ENCODE data around the gene ESR2.

Gene ESR2

GRCh38 chr14:64217834-64218233 is 76.3 kb downstream of the ESR2 start:
- in situ Hi-C loops (cut with MboI; ENCODE audit: low pct_unique_long_range_greater_than_20kb, low sequenced_read_pairs, unreplicated experiment), result no loop called here

GRCh38 chr14:64217308-64217707 is 76.9 kb downstream of the ESR2 start:
- DNase-seq (ENCODE audit: low spot score), result no peak
- in situ Hi-C loops (cut with MboI; ENCODE audit: low pct_unique_long_range_greater_than_20kb, low sequenced_read_pairs, unreplicated experiment), result no loop called here
- no peak for TF ChIP-seq CTCF (IDR thresholded peaks at IDR 0.05; ENCODE audit: extremely low read depth, insufficient read depth, missing control alignments)

More at GRCh38 chr14:64217834-64218233, 76.3 kb downstream of the ESR2 start:
- TF ChIP-seq CTCF (IDR thresholded peaks at IDR 0.05; ENCODE audit: extremely low read depth, insufficient read depth, missing control alignments), result no peak
- DNase-seq (ENCODE audit: low spot score), result no peak

GRCh38 chr14:64215978-64216377 is 78.2 kb downstream of the ESR2 start:
- no peak for DNase-seq (ENCODE audit: low spot score)
- in situ Hi-C loops (cut with MboI; ENCODE audit: low pct_unique_long_range_greater_than_20kb, low sequenced_read_pairs, unreplicated experiment), result no loop called here
- TF ChIP-seq CTCF (IDR thresholded peaks at IDR 0.05; ENCODE audit: extremely low read depth, insufficient read depth, missing control alignments), result no peak

- TF ChIP-seq CTCF (IDR thresholded peaks at IDR 0.05; ENCODE audit: extremely low read depth, insufficient read depth, missing control alignments), result no peak
- DNase-seq (ENCODE audit: low spot score), result no peak
- in situ Hi-C loops (cut with MboI; ENCODE audit: low pct_unique_long_range_greater_than_20kb, low sequenced_read_pairs, unreplicated experiment), result no loop called here
Observed at GRCh38 chr14:64215274-64215673, 78.9 kb downstream of the ESR2 start.

- DNase-seq (ENCODE audit: low spot score), result no peak
- no peak for TF ChIP-seq CTCF (IDR thresholded peaks at IDR 0.05; ENCODE audit: extremely low read depth, insufficient read depth, missing control alignments)
- in situ Hi-C loops (cut with MboI; ENCODE audit: low pct_unique_long_range_greater_than_20kb, low sequenced_read_pairs, unreplicated experiment), result no loop called here
Observed at GRCh38 chr14:64213853-64214570, 80.2 kb downstream of the ESR2 start.

GRCh38 chr14:64213086-64213485 is 81.1 kb downstream of the ESR2 start:
- TF ChIP-seq CTCF (IDR thresholded peaks at IDR 0.05; ENCODE audit: extremely low read depth, insufficient read depth, missing control alignments), result no peak
- DNase-seq (ENCODE audit: low spot score), result no peak
- in situ Hi-C loops (cut with MboI; ENCODE audit: low pct_unique_long_range_greater_than_20kb, low sequenced_read_pairs, unreplicated experiment), result no loop called here
